Muscle of leg (tissue), 11 donors: ENCODE results near the gene PDE11A. TPM values are rescaled to one million over a fixed set of nuclear protein-coding genes. Genes with fewer than 3 reads are reported as not detected.

Experiments
- DNase-seq: peaks from one replicate; pipeline ENCODE4 v3.0.0; 2013
- H3K27ac ChIP-seq: one replicate; pipeline ENCODE4 v1.5.1; 2013; ENCODE audit warnings: mild to moderate bottlenecking, low read length, control low read depth
- H3K27me3 ChIP-seq: one replicate; pipeline ENCODE4 v1.6.1; 2013; ENCODE audit warnings: low read length; ENCODE audit not compliant: control insufficient read depth, insufficient read depth
- H3K36me3 ChIP-seq: one replicate; pipeline ENCODE4 v1.6.1; 2013; ENCODE audit warnings: low read length; ENCODE audit not compliant: control insufficient read depth, insufficient read depth
- H3K4me1 ChIP-seq: one replicate; pipeline ENCODE4 v1.6.1; 2013; ENCODE audit warnings: low read length; ENCODE audit not compliant: control insufficient read depth, insufficient read depth
- H3K4me3 ChIP-seq: one replicate; pipeline ENCODE4 v1.5.1; 2013; ENCODE audit warnings: low read length, control low read depth
- H3K9me3 ChIP-seq: replicated peaks from 2 replicates; pipeline ENCODE4 v1.6.1; 2013; ENCODE audit warnings: low read depth, low read length; ENCODE audit not compliant: control insufficient read depth
- WGBS: methylation state at CpG from one replicate; pipeline ENCODE4 v1.1.5; 2013; ENCODE audit warnings: missing lambda C conversion rate; ENCODE audit not compliant: insufficient coverage; 5-methylcytosine and 5-hydroxymethylcytosine counted together
- polyA plus RNA-seq, 8 donors: library from polyadenylated mRNA; unstranded; fragments of 120-200 nt; gene quantifications; one replicate each; pipeline versions ENCODE4 v1.2.1 to v1.2.3, GENCODE V29; 2013; ENCODE audit warnings: inconsistent platforms in 1 of 8, low replicate concordance in 1 of 8; ENCODE audit not compliant: insufficient read length in 8 of 8, insufficient read depth in 1 of 8
- total RNA-seq: library from RNA; stranded (reverse); fragments of 120-200 nt; gene quantifications from one replicate; pipeline ENCODE4 v1.2.4, GENCODE V29; 2013

The PDE11A gene
- total and polyA plus RNA-seq, 9 donors, result 0.36 to 2.6 (median 0.62) TPM

- Histone ChIP-seq H3K4me3 (peak overlapping the region; percentile 86), H3K27ac (no peak overlapping the region), H3K36me3 (no peaks in the 10 kb centered on the region), H3K27me3 (no peaks in the 10 kb centered on the region), H3K4me1 (peaks cover 7% of the 10 kb centered on the region), H3K9me3 (no peaks in the 10 kb centered on the region)
- 86% methylated on average over 9 of the region's 9 CpGs for WGBS
- DNase-seq, result no peak
These were observed 454.7 kb downstream of the PDE11A start for GRCh38 chr2:177617849-177618248.

- no CpG with 5 or more reads among the region's 3 CpGs for WGBS
- Histone ChIP-seq H3K27me3 (no peaks in the 10 kb centered on the region), H3K27ac (no peak overlapping the region), H3K9me3 (no peaks in the 10 kb centered on the region), H3K36me3 (no peaks in the 10 kb centered on the region), H3K4me3 (no peak overlapping the region), H3K4me1 (peaks cover 5% of the 10 kb centered on the region)
- DNase-seq, result no peak
These were observed 455.8 kb downstream of the PDE11A start for GRCh38 chr2:177616731-177617130.

- H3K27ac ChIP-seq, result no peak overlapping the region
- DNase-seq, result no peak
- H3K9me3 ChIP-seq, result no peaks in the 10 kb centered on the region
- peaks cover 5% of the 10 kb centered on the region for H3K4me1 ChIP-seq
- WGBS, result no CpG with 5 or more reads among the region's 4 CpGs
- H3K4me3 ChIP-seq, result no peak overlapping the region
- H3K27me3 ChIP-seq, result no peaks in the 10 kb centered on the region
- H3K36me3 ChIP-seq, result no peaks in the 10 kb centered on the region
These were observed 456.5 kb downstream of the PDE11A start for GRCh38 chr2:177616066-177616465.

- Histone ChIP-seq H3K4me1 (no peaks in the 10 kb centered on the region), H3K27me3 (no peaks in the 10 kb centered on the region), H3K9me3 (no peaks in the 10 kb centered on the region), H3K36me3 (no peaks in the 10 kb centered on the region), H3K27ac (no peak overlapping the region), H3K4me3 (no peak overlapping the region)
- WGBS, result no CpG with 5 or more reads among the region's 4 CpGs
- no peak for DNase-seq
These were observed 459.9 kb downstream of the PDE11A start for GRCh38 chr2:177612659-177613058.

- no peaks in the 10 kb centered on the region for H3K27me3 ChIP-seq
- WGBS, result 65% methylated on average over 3 of the region's 6 CpGs
- no peaks in the 10 kb centered on the region for H3K9me3 ChIP-seq
- H3K36me3 ChIP-seq, result no peaks in the 10 kb centered on the region
- no peak overlapping the region for H3K27ac ChIP-seq
- DNase-seq, result no peak
- no peak overlapping the region for H3K4me3 ChIP-seq
- H3K4me1 ChIP-seq, result peaks cover 2% of the 10 kb centered on the region
These were observed 461.2 kb downstream of the PDE11A start for GRCh38 chr2:177611310-177611886.

- H3K36me3 ChIP-seq, result no peaks in the 10 kb centered on the region
- no peak for DNase-seq
- H3K27me3 ChIP-seq, result no peaks in the 10 kb centered on the region
- H3K4me1 ChIP-seq, result peaks cover 2% of the 10 kb centered on the region
- 100% methylated on average over 1 of the region's 1 CpG for WGBS
- H3K27ac ChIP-seq, result no peak overlapping the region
- no peak overlapping the region for H3K4me3 ChIP-seq
- H3K9me3 ChIP-seq, result no peaks in the 10 kb centered on the region
These were observed 461.8 kb downstream of the PDE11A start for GRCh38 chr2:177610813-177611212.

GRCh38 chr2:177606636-177607035 is 465.9 kb downstream of the PDE11A start:
- peak; percentile 76 for DNase-seq

GRCh38 chr2:177604271-177605065 is 468.1 kb downstream of the PDE11A start:
- Histone ChIP-seq H3K9me3 (no peaks in the 10 kb centered on the region), H3K4me3 (no peak overlapping the region), H3K27ac (peak overlapping the region; percentile 87), H3K36me3 (no peaks in the 10 kb centered on the region), H3K4me1 (peaks cover 21% of the 10 kb centered on the region), H3K27me3 (no peaks in the 10 kb centered on the region)
- DNase-seq, result peak; percentile 96
- 0% methylated on average over 1 of the region's 3 CpGs for WGBS

More at GRCh38 chr2:177606636-177607035, 465.9 kb downstream of the PDE11A start:
- 9% methylated on average over 3 of the region's 7 CpGs for WGBS
- no peaks in the 10 kb centered on the region for H3K36me3 ChIP-seq
- no peaks in the 10 kb centered on the region for H3K27me3 ChIP-seq
- no peak overlapping the region for H3K4me3 ChIP-seq
- peaks cover 19% of the 10 kb centered on the region for H3K4me1 ChIP-seq
- H3K9me3 ChIP-seq, result no peaks in the 10 kb centered on the region
- peak overlapping the region; percentile 44 for H3K27ac ChIP-seq

GRCh38 chr2:177603768-177604167 is 468.8 kb downstream of the PDE11A start:
- Histone ChIP-seq H3K36me3 (no peaks in the 10 kb centered on the region), H3K4me3 (no peak overlapping the region), H3K4me1 (peaks cover 28% of the 10 kb centered on the region), H3K27ac (peak overlapping the region; percentile 87), H3K27me3 (no peaks in the 10 kb centered on the region), H3K9me3 (no peaks in the 10 kb centered on the region)
- WGBS, result no CpG with 5 or more reads among the region's 3 CpGs
- DNase-seq, result no peak

GRCh38 chr2:177603181-177603580 is 469.4 kb downstream of the PDE11A start:
- H3K27me3 ChIP-seq, result no peaks in the 10 kb centered on the region
- DNase-seq, result peak; percentile 70
- peaks cover 30% of the 10 kb centered on the region for H3K4me1 ChIP-seq
- H3K4me3 ChIP-seq, result no peak overlapping the region
- WGBS, result no CpG with 5 or more reads among the region's 5 CpGs
- H3K9me3 ChIP-seq, result no peaks in the 10 kb centered on the region
- no peaks in the 10 kb centered on the region for H3K36me3 ChIP-seq
- peak overlapping the region; percentile 59 for H3K27ac ChIP-seq
